ENCODE measurements around the gene OST4. TPM values are rescaled to one million over a fixed set of nuclear protein-coding genes. Genes with fewer than 3 reads are reported as not detected.

Gene OST4
- total RNA-seq, 1 donor from 2014 or later: 395 TPM

DNA sequence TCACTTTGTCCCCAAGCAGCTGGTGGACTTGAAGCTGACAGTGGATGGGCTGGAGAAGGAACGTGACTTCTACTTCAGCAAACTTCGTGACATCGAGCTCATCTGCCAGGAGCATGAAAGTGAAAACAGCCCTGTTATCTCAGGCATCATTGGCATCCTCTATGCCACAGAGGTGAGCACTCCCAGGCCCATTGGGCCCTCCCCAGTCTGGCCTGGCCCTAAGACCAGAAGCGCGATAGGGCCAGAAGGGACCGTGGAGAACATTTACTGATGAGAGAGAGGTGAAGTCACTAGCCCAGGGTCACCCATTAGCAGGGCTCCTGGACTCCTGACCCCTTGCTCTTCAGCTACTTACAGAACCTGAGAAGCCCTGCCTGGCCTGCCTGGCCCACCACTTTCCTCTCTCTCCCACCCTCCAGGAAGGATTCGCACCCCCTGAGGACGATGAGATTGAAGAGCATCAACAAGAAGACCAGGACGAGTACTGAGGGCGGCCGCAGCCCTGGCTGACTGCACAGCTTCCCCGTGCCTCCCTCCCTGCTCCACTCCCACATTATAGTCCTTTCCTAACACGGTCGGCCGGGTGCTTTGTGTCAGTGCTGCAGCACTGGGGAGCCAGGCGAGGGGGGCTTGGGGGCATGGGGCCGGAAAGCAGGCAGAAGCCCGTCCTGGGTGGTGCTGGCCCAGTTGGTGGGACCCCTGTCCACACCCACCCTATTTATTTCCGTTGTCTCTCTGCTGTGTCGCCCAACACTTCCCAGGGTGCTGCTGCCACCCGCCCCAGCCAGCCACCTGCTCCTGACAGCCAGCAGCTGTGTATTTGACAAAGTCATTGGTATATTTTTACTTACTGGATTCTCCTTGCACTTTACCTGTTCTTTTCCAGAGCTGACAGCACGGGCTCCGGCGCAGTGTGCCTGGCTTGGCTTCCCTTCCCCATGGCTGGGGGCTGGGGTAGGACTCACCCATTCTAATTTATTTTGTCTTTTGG lies 45.3 kb downstream of the OST4 start:
- H3K9me3 Mint-ChIP-seq (ENCODE audit: unreplicated experiment): no peaks in the 10 kb centered on the region
- peaks cover 9% of the 10 kb centered on the region for H3K4me1 ChIP-seq (ENCODE audit: insufficient read depth, low read length)
- H3K79me2 ChIP-seq (ENCODE audit: insufficient read depth, low read length): peaks cover 32% of the 10 kb centered on the region
- H2AFZ ChIP-seq (ENCODE audit: low read depth, low read length): no peak overlapping the region
- peaks cover 16% of the 10 kb centered on the region for H3K4me1 Mint-ChIP-seq (ENCODE audit: low read depth, unreplicated experiment)
- FAIRE-seq: no peak
- H3K4me3 ChIP-seq (ENCODE audit: insufficient read depth, low read depth, low read length): no peak overlapping the region
- TF ChIP-seq EZH2 (IDR thresholded peaks at IDR 0.05; ENCODE audit: insufficient read depth, low read length): no peak
- no peaks in the 10 kb centered on the region for H3K36me3 ChIP-seq (ENCODE audit: insufficient read depth, low read length)
- no peaks in the 10 kb centered on the region for H3K27me3 ChIP-seq (ENCODE audit: insufficient read depth, low read length)
- peaks cover 62% of the 10 kb centered on the region for H4K20me1 ChIP-seq (ENCODE audit: insufficient read depth, low read length)
- no peak overlapping the region for H3K27ac ChIP-seq (ENCODE audit: low read depth, low read length)
- peaks cover 34% of the 10 kb centered on the region for H3K36me3 Mint-ChIP-seq (ENCODE audit: low read depth, unreplicated experiment)
- H3K9ac ChIP-seq (ENCODE audit: low read length): no peak overlapping the region
- no peak overlapping the region for H3K4me3 Mint-ChIP-seq (ENCODE audit: unreplicated experiment)
- H3K27ac Mint-ChIP-seq (ENCODE audit: unreplicated experiment): no peak overlapping the region
- H3K4me2 ChIP-seq (ENCODE audit: low read length): no peak overlapping the region
- no peak for DNase-seq (ENCODE audit: low read depth)
- H3K27me3 Mint-ChIP-seq (ENCODE audit: low read depth, unreplicated experiment): no peaks in the 10 kb centered on the region
- no peaks in the 10 kb centered on the region for H3K9me3 ChIP-seq (ENCODE audit: insufficient read depth, low read depth, low read length)

GRCh38 chr2:27025281-27025800 lies 46.1 kb downstream of the OST4 start:
- DNase-seq (ENCODE audit: low read depth): no peak
- Histone ChIP-seq H3K9me3 (ENCODE audit: insufficient read depth, low read depth, low read length) (no peaks in the 10 kb centered on the region), H3K27me3 (ENCODE audit: insufficient read depth, low read length) (no peaks in the 10 kb centered on the region), H3K9ac (ENCODE audit: low read length) (no peak overlapping the region), H3K36me3 (ENCODE audit: insufficient read depth, low read length) (no peaks in the 10 kb centered on the region), H3K4me3 (ENCODE audit: insufficient read depth, low read depth, low read length) (no peak overlapping the region), H4K20me1 (ENCODE audit: insufficient read depth, low read length) (peaks cover 70% of the 10 kb centered on the region), H3K4me1 (ENCODE audit: insufficient read depth, low read length) (peaks cover 11% of the 10 kb centered on the region), H3K4me2 (ENCODE audit: low read length) (no peak overlapping the region), H3K79me2 (ENCODE audit: insufficient read depth, low read length) (peaks cover 27% of the 10 kb centered on the region), H2AFZ (ENCODE audit: low read depth, low read length) (no peak overlapping the region), H3K27ac (ENCODE audit: low read depth, low read length) (no peak overlapping the region)
- no peak for FAIRE-seq
- Mint-ChIP-seq H3K27ac (ENCODE audit: unreplicated experiment) (peak overlapping the region; percentile 72), H3K4me1 (ENCODE audit: low read depth, unreplicated experiment) (peaks cover 24% of the 10 kb centered on the region), H3K36me3 (ENCODE audit: low read depth, unreplicated experiment) (peaks cover 29% of the 10 kb centered on the region), H3K27me3 (ENCODE audit: low read depth, unreplicated experiment) (no peaks in the 10 kb centered on the region), H3K9me3 (ENCODE audit: unreplicated experiment) (no peaks in the 10 kb centered on the region), H3K4me3 (ENCODE audit: unreplicated experiment) (no peak overlapping the region)
- TF ChIP-seq, protein P1, sequence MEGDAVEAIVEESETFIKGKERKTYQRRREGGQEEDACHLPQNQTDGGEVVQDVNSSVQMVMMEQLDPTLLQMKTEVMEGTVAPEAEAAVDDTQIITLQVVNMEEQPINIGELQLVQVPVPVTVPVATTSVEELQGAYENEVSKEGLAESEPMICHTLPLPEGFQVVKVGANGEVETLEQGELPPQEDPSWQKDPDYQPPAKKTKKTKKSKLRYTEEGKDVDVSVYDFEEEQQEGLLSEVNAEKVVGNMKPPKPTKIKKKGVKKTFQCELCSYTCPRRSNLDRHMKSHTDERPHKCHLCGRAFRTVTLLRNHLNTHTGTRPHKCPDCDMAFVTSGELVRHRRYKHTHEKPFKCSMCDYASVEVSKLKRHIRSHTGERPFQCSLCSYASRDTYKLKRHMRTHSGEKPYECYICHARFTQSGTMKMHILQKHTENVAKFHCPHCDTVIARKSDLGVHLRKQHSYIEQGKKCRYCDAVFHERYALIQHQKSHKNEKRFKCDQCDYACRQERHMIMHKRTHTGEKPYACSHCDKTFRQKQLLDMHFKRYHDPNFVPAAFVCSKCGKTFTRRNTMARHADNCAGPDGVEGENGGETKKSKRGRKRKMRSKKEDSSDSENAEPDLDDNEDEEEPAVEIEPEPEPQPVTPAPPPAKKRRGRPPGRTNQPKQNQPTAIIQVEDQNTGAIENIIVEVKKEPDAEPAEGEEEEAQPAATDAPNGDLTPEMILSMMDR (IDR thresholded peaks at IDR 0.05; ENCODE audit: insufficient read depth, low read depth, low read length): no peak
- no peak for TF ChIP-seq EZH2 (IDR thresholded peaks at IDR 0.05; ENCODE audit: insufficient read depth, low read length)

- no peak overlapping the region for H3K27ac ChIP-seq (ENCODE audit: low read depth, low read length)
- no peak overlapping the region for H2AFZ ChIP-seq (ENCODE audit: low read depth, low read length)
- DNase-seq (ENCODE audit: low read depth) (no peak), FAIRE-seq (no peak)
- no peak overlapping the region for H3K4me3 Mint-ChIP-seq (ENCODE audit: unreplicated experiment)
- H3K9me3 Mint-ChIP-seq (ENCODE audit: unreplicated experiment): no peaks in the 10 kb centered on the region
- no peak overlapping the region for H3K27ac Mint-ChIP-seq (ENCODE audit: unreplicated experiment)
- peaks cover 30% of the 10 kb centered on the region for H3K4me1 Mint-ChIP-seq (ENCODE audit: low read depth, unreplicated experiment)
- H3K9ac ChIP-seq (ENCODE audit: low read length): no peak overlapping the region
- no peaks in the 10 kb centered on the region for H3K36me3 ChIP-seq (ENCODE audit: insufficient read depth, low read length)
- TF ChIP-seq EZH2 (IDR thresholded peaks at IDR 0.05; ENCODE audit: insufficient read depth, low read length): no peak
- TF ChIP-seq, protein P1 (IDR thresholded peaks at IDR 0.05; ENCODE audit: insufficient read depth, low read depth, low read length): no peak
- H3K9me3 ChIP-seq (ENCODE audit: insufficient read depth, low read depth, low read length): no peaks in the 10 kb centered on the region
- no peak overlapping the region for H3K4me2 ChIP-seq (ENCODE audit: low read length)
- no peak overlapping the region for H3K4me3 ChIP-seq (ENCODE audit: insufficient read depth, low read depth, low read length)
- no peaks in the 10 kb centered on the region for H3K27me3 Mint-ChIP-seq (ENCODE audit: low read depth, unreplicated experiment)
- peaks cover 75% of the 10 kb centered on the region for H4K20me1 ChIP-seq (ENCODE audit: insufficient read depth, low read length)
- peaks cover 27% of the 10 kb centered on the region for H3K79me2 ChIP-seq (ENCODE audit: insufficient read depth, low read length)
- H3K36me3 Mint-ChIP-seq (ENCODE audit: low read depth, unreplicated experiment): peaks cover 25% of the 10 kb centered on the region
- H3K4me1 ChIP-seq (ENCODE audit: insufficient read depth, low read length): peaks cover 11% of the 10 kb centered on the region
- H3K27me3 ChIP-seq (ENCODE audit: insufficient read depth, low read length): no peaks in the 10 kb centered on the region
Measured at GRCh38 chr2:27024812-27025211, 46.6 kb downstream of the OST4 start.

Measured in astrocyte (in vitro differentiated cells and primary cell).